ENCODE measurements around the gene SLC51A.

- TF ChIP-seq CTCF (IDR thresholded peaks at IDR 0.05 in 8 of 11, conservative IDR thresholded peaks at IDR 0.05 in 3 of 11) (no peak), POLR2A (IDR thresholded peaks at IDR 0.05) (no peak)
These were observed 38.3 kb downstream of the SLC51A start for GRCh38 chr3:196254376-196255283.

All from spleen (tissue), 7 donors.